A549 (cell line): ENCODE measurements around the gene UXS1. TPM values are rescaled to one million over a fixed set of nuclear protein-coding genes. Genes with fewer than 3 reads are reported as not detected.

ENCODE experiments used
- ATAC-seq, 2 experiments: fragments of 200-7000 bp in 1 of 2; fragments of >200 bp in 1 of 2; cut with Nextera tagmentation in 1 of 2; cut with Tn5 transposase in 1 of 2; 3 replicates each; pipeline versions ENCODE4 v1.8.0 to v1.9.1; 2018 to 2020; ENCODE audit warnings: mild to moderate bottlenecking in 1 of 2, moderate library complexity in 1 of 2
- CTCF ChIA-PET: fragments of 300-600 bp; sonication (Branson Sonifier 250); formaldehyde crosslinking; extraction: SDS; loops from one replicate; lab custom pipeline; 2021; ENCODE audit warnings: antibody characterized with exemption, inconsistent platforms; lab: Yijun Ruan, JAX
- POLR2A ChIA-PET: fragments of 350-600 bp; formaldehyde crosslinking; extraction: SDS; loops from one replicate; lab custom pipeline; 2021; ENCODE audit warnings: antibody characterized with exemption, inconsistent platforms; lab: Yijun Ruan, JAX
- DNase-seq, 2 experiments: peaks; one replicate each; pipeline versions ENCODE4 v3.0.0 to v3.0.0-alpha.2; 2011 to 2016; ENCODE audit warnings: low read depth in 1 of 2, low spot score in 1 of 2
- FAIRE-seq: peaks from 2 replicates; lab custom pipeline; 2011; peaks lifted over from hg19 to GRCh38; lab: Jason Lieb, UNC
- H3K27ac ChIP-seq, 2 experiments: fragments of >200 bp; sonication (Bioruptor Twin); formaldehyde crosslinking; 3 replicates each; pipeline ENCODE4 v1.5.1; 2016 to 2017
- H3K4me1 ChIP-seq: fragments of >200 bp; sonication (Bioruptor Twin); formaldehyde crosslinking; 3 replicates; pipeline ENCODE4 v1.6.1; 2016
- H3K4me2 ChIP-seq: fragments of >200 bp; sonication (Bioruptor Twin); formaldehyde crosslinking; 3 replicates; pipeline ENCODE4 v1.6.1; 2016
- H3K4me3 ChIP-seq: fragments of >200 bp; sonication (Bioruptor Twin); formaldehyde crosslinking; 3 replicates; pipeline ENCODE4 v1.5.1; 2016
- H3K9me3 ChIP-seq: fragments of >200 bp; sonication (Bioruptor Twin); formaldehyde crosslinking; 3 replicates; pipeline ENCODE4 v1.6.1; 2016
- BHLHE40 ChIP-seq: IDR thresholded peaks from 2 replicates; pipeline ENCODE4 v1.6.1; 2012; ENCODE audit warnings: low read depth, low read length, inconsistent platforms
- CBX2 ChIP-seq: fragments of 200-600 bp; sonication (generic); IDR thresholded peaks from 2 replicates; pipeline ENCODE4 v1.6.1; 2016; ENCODE audit warnings: low read depth, mild to moderate bottlenecking, borderline replicate concordance
- CHD2 ChIP-seq: fragments of 150-350 bp; IDR thresholded peaks from 2 replicates; pipeline ENCODE4 v1.6.1; 2014; ENCODE audit warnings: low read length; ENCODE audit not compliant: partially characterized antibody
- E2F6 ChIP-seq: IDR thresholded peaks from 2 replicates; pipeline ENCODE4 v1.6.1; 2012; ENCODE audit warnings: low read depth, borderline replicate concordance
- EHF ChIP-seq: fragments of 250-450 bp; sonication (Bioruptor Pico); IDR thresholded peaks from 2 replicates; pipeline ENCODE4 v1.5.0; 2020; ENCODE audit warnings: mild to moderate bottlenecking
- ELK1 ChIP-seq: fragments of 150-350 bp; IDR thresholded peaks from 2 replicates; pipeline ENCODE4 v1.6.1; 2014; ENCODE audit warnings: low read depth, mild to moderate bottlenecking, low read length
- EP300 ChIP-seq, 2 experiments: fragments of >200 bp; sonication (Bioruptor Twin); formaldehyde crosslinking; IDR thresholded peaks; 2 replicates in 1 of 2; 3 replicates in 1 of 2; pipeline ENCODE4 v1.6.1; 2016 to 2017
- FOXS1 ChIP-seq: fragments of 250-450 bp; sonication (Bioruptor Pico); IDR thresholded peaks from 2 replicates; pipeline ENCODE4 v1.5.0; 2020; ENCODE audit warnings: mild to moderate bottlenecking, moderate library complexity
- HEYL ChIP-seq: fragments of 250-450 bp; sonication (Bioruptor Pico); IDR thresholded peaks from 2 replicates; pipeline ENCODE4 v1.8.0; 2021; ENCODE audit warnings: mild to moderate bottlenecking, moderate library complexity
- HOXA7 ChIP-seq: fragments of 250-450 bp; sonication (Bioruptor Pico); IDR thresholded peaks from 2 replicates; pipeline ENCODE4 v1.5.0; 2020; ENCODE audit warnings: mild to moderate bottlenecking, moderate library complexity
- HOXB5 ChIP-seq: fragments of 250-450 bp; sonication (Bioruptor Pico); IDR thresholded peaks from 2 replicates; pipeline ENCODE4 v1.5.0; 2020; ENCODE audit warnings: mild to moderate bottlenecking, moderate library complexity
- KDM1A ChIP-seq: fragments of 200-600 bp; sonication (generic); IDR thresholded peaks from 2 replicates; pipeline ENCODE4 v1.6.1; 2016; ENCODE audit warnings: low read depth, mild to moderate bottlenecking
- MAFK ChIP-seq: fragments of 450-650 bp; IDR thresholded peaks from 2 replicates; pipeline ENCODE4 v1.6.1; 2014; ENCODE audit not compliant: partially characterized antibody
- MAZ ChIP-seq: fragments of 150-350 bp; IDR thresholded peaks from 2 replicates; pipeline ENCODE4 v1.6.1; 2014; ENCODE audit warnings: antibody characterized with exemption, low read depth, low read length, borderline replicate concordance
- MYC ChIP-seq: IDR thresholded peaks from 2 replicates; pipeline ENCODE4 v1.6.1; 2012; ENCODE audit warnings: mild to moderate bottlenecking, inconsistent platforms, low read length, improper control_type of control experiment, borderline replicate concordance
- NPAS2 ChIP-seq: fragments of 250-450 bp; sonication (Bioruptor Pico); IDR thresholded peaks from 2 replicates; pipeline ENCODE4 v1.8.0; 2022; ENCODE audit warnings: mild to moderate bottlenecking, moderate library complexity, borderline replicate concordance
- PHF8 ChIP-seq: fragments of 200-600 bp; sonication (generic); IDR thresholded peaks from 2 replicates; pipeline ENCODE4 v1.6.1; 2016; ENCODE audit warnings: low read depth, mild to moderate bottlenecking, antibody characterized with exemption, moderate library complexity, borderline replicate concordance
- POLR2AphosphoS2 ChIP-seq: conservative IDR thresholded peaks from 2 replicates; pipeline ENCODE4 v1.6.1; 2012; ENCODE audit warnings: low read length, improper control_type of control experiment, inconsistent platforms
- RAD21 ChIP-seq, 2 experiments: fragments of >200 bp in 1 of 2; sonication (Bioruptor Twin) in 1 of 2; formaldehyde crosslinking in 1 of 2; IDR thresholded peaks in 1 of 2; conservative IDR thresholded peaks in 1 of 2; 2 replicates in 1 of 2; 3 replicates in 1 of 2; pipeline ENCODE4 v1.6.1; 2012 to 2018; ENCODE audit warnings: inconsistent platforms in 1 of 2
- RCOR1 ChIP-seq: fragments of 150-350 bp; IDR thresholded peaks from 2 replicates; pipeline ENCODE4 v1.6.1; 2014; ENCODE audit warnings: antibody characterized with exemption, low read length, low read depth
- RNF2 ChIP-seq: fragments of 200-600 bp; sonication (generic); IDR thresholded peaks from 2 replicates; pipeline ENCODE4 v1.6.1; 2016; ENCODE audit warnings: low read depth, mild to moderate bottlenecking, antibody characterized with exemption, moderate library complexity, borderline replicate concordance
- TP53 ChIP-seq: fragments of 250-450 bp; sonication (Bioruptor Pico); IDR thresholded peaks from 2 replicates; pipeline ENCODE4 v1.5.0; 2021; ENCODE audit warnings: mild to moderate bottlenecking, moderate library complexity
- ZNF302 ChIP-seq: fragments of 250-450 bp; sonication (Bioruptor Pico); IDR thresholded peaks from 2 replicates; pipeline ENCODE4 v1.9.0; 2021; ENCODE audit warnings: inconsistent platforms, mild to moderate bottlenecking, moderate library complexity
- WGBS: methylation state at CpG from one replicate; pipeline ENCODE4 v1.1.6; 2017; ENCODE audit errors: missing lambda C conversion rate; 5-methylcytosine and 5-hydroxymethylcytosine counted together
- polyA plus RNA-seq, 4 experiments: library from polyadenylated mRNA; depleted of rRNA in 3 of 4; stranded (reverse); fragments of >200 nt; fragmentation: RNase III in 1 of 4; extraction: RNeasy Plus Mini Kit Qiagen cat#74134 plus additional on column Dnase treatment in 1 of 4; gene quantifications; 2 replicates in 3 of 4; 3 replicates in 1 of 4; pipeline ENCODE4 v1.2.3, GENCODE V29; 2011 to 2017

The UXS1 gene
- polyA plus RNA-seq, 2 of the 4 experiments (the other 2 are of a cell fraction) = 50.5 to 53.2 TPM

GRCh38 chr2:106178716-106179115, 15.4 kb downstream of the UXS1 start:
- Histone ChIP-seq H3K4me3 (no peak overlapping the region), H3K4me2 (no peak overlapping the region), H3K4me1 (peaks cover 15% of the 10 kb centered on the region), H3K27ac (no peak overlapping the region), H3K9me3 (no peaks in the 10 kb centered on the region)
- TF ChIP-seq FOXS1 (CRISPR knock-in tag) (no peak), RAD21 (conservative IDR thresholded peaks at IDR 0.05 in 1 of 2, IDR thresholded peaks at IDR 0.05 in 1 of 2) (no peak), HOXA7 (CRISPR knock-in tag) (no peak)
- no peak for FAIRE-seq
- DNase-seq = no peak
- POLR2A ChIA-PET = no interaction called here
- no peak for ATAC-seq
- CTCF ChIA-PET = interaction anchor here (1.2 kb wide), 1 partner anchor 8 kb away, joined by 3 read pairs; no protein-coding TSS in a partner anchor
- WGBS = 90% methylated on average over 7 of the region's 7 CpGs

- WGBS = 96% methylated on average over 4 of the region's 4 CpGs
Observed at GRCh38 chr2:106177581-106177980, 16.5 kb downstream of the UXS1 start.

GRCh38 chr2:106176446-106177099, 17.5 kb downstream of the UXS1 start:
- FAIRE-seq = no peak
- 85% methylated on average over 8 of the region's 9 CpGs for WGBS
- DNase-seq = no peak
- CTCF ChIA-PET = no interaction called here
- H3K9me3 ChIP-seq = no peaks in the 10 kb centered on the region
- H3K4me2 ChIP-seq = no peak overlapping the region
- peak in 1 of 2 experiments; percentile 34; a peak in 3 of 6 replicates for ATAC-seq
- no peak overlapping the region for H3K27ac ChIP-seq
- POLR2A ChIA-PET = no interaction called here
- TF ChIP-seq ZNF302 (CRISPR knock-in tag) (no peak), HEYL (CRISPR knock-in tag) (no peak), CBX2 (no peak), MAZ (no peak), RNF2 (no peak), RCOR1 (no peak)
- H3K4me3 ChIP-seq = no peak overlapping the region
- peaks cover 15% of the 10 kb centered on the region for H3K4me1 ChIP-seq

More at GRCh38 chr2:106177581-106177980, 16.5 kb downstream of the UXS1 start:
- FAIRE-seq (no peak), ATAC-seq (peak in 1 of 2 experiments; percentile 57; a peak in 3 of 6 replicates)
- POLR2A ChIA-PET = no interaction called here
- no peaks in the 10 kb centered on the region for H3K9me3 ChIP-seq
- TF ChIP-seq FOXS1 (CRISPR knock-in tag) (no peak), EP300 (IDR thresholded peaks at IDR 0.05) (no peak), CHD2 (no peak), TP53 (CRISPR knock-in tag) (no peak), E2F6 (no peak), POLR2AphosphoS2 (no peak), NPAS2 (no peak), BHLHE40 (no peak), MYC (no peak), EHF (CRISPR knock-in tag) (no peak), RAD21 (conservative IDR thresholded peaks at IDR 0.05 in 1 of 2, IDR thresholded peaks at IDR 0.05 in 1 of 2) (no peak), MAFK (no peak), HOXB5 (no peak), PHF8 (no peak), ELK1 (no peak), KDM1A (no peak)
- TF ChIP-seq, all 56 proteins: peak for 0
- H3K4me2 ChIP-seq = no peak overlapping the region
- peaks cover 15% of the 10 kb centered on the region for H3K4me1 ChIP-seq
- CTCF ChIA-PET = interaction anchor here (0.5 kb wide), 1 partner anchor 302 kb away, joined by 5 read pairs; no protein-coding TSS in a partner anchor
- no peak overlapping the region for H3K27ac ChIP-seq
- H3K4me3 ChIP-seq = no peak overlapping the region
- no peak for DNase-seq
